Osteoblast (primary cell): ENCODE results near the gene MEGF11. TPM values are rescaled to one million over a fixed set of nuclear protein-coding genes. Genes with fewer than 3 reads are reported as not detected.

Experiments
- DNase-seq: peaks from one replicate; pipeline ENCODE4 v3.0.0; 2011; ENCODE audit warnings: low spot score, mixed read lengths; ENCODE audit not compliant: insufficient read length; ENCODE audit errors: missing footprints
- H2AFZ ChIP-seq: 2 replicates; pipeline ENCODE4 v1.6.0; 2011; ENCODE audit warnings: mild to moderate bottlenecking, low read length
- H3K27ac ChIP-seq: 2 replicates; pipeline ENCODE4 v1.5.1; 2011; ENCODE audit warnings: mild to moderate bottlenecking, low read depth, low read length, moderate library complexity
- H3K27me3 ChIP-seq: 2 replicates; pipeline ENCODE4 v1.6.0; 2012; ENCODE audit warnings: mild to moderate bottlenecking, control low read depth, inconsistent platforms, low read length, moderate library complexity; ENCODE audit not compliant: insufficient read depth
- H3K36me3 ChIP-seq: 2 replicates; pipeline ENCODE4 v1.5.1; 2011; ENCODE audit warnings: mild to moderate bottlenecking, low read length, control low read depth, moderate library complexity; ENCODE audit not compliant: insufficient read depth
- H3K4me1 ChIP-seq: 2 replicates; pipeline ENCODE4 v1.5.1; 2011; ENCODE audit warnings: mild to moderate bottlenecking, low read length, control low read depth, moderate library complexity; ENCODE audit not compliant: insufficient read depth
- H3K4me2 ChIP-seq: 2 replicates; pipeline ENCODE4 v1.6.0; 2011; ENCODE audit warnings: mild to moderate bottlenecking, low read length; ENCODE audit not compliant: insufficient read depth
- H3K4me3 ChIP-seq: fragments of 200-600 bp; sonication (generic); 3 replicates; pipeline ENCODE4 v1.5.1; 2012; ENCODE audit warnings: mild to moderate bottlenecking, low read length, inconsistent platforms; ENCODE audit not compliant: insufficient read depth
- H3K79me2 ChIP-seq: 2 replicates; pipeline ENCODE4 v1.6.0; 2012; ENCODE audit warnings: mild to moderate bottlenecking, low read length, control low read depth, inconsistent platforms; ENCODE audit not compliant: insufficient read depth
- H3K9me3 ChIP-seq: 2 replicates; pipeline ENCODE4 v1.5.1; 2011; ENCODE audit warnings: low read depth, low read length, control low read depth
- H4K20me1 ChIP-seq: 2 replicates; pipeline ENCODE4 v1.6.0; 2012; ENCODE audit warnings: mild to moderate bottlenecking, low read length, control low read depth; ENCODE audit not compliant: insufficient read depth
- CTCF ChIP-seq: IDR thresholded peaks from 2 replicates; pipeline ENCODE4 v1.5.1; 2011; ENCODE audit warnings: mild to moderate bottlenecking, low read depth, low read length, moderate library complexity; ENCODE audit errors: extremely low read depth
- total RNA-seq: library from RNA; depleted of rRNA; stranded (reverse); fragments of >200 nt; gene quantifications from 2 replicates; pipeline ENCODE4 v1.2.3, GENCODE V29; 2012

The MEGF11 gene
- total RNA-seq, 1 donor, result not detected

DNA sequence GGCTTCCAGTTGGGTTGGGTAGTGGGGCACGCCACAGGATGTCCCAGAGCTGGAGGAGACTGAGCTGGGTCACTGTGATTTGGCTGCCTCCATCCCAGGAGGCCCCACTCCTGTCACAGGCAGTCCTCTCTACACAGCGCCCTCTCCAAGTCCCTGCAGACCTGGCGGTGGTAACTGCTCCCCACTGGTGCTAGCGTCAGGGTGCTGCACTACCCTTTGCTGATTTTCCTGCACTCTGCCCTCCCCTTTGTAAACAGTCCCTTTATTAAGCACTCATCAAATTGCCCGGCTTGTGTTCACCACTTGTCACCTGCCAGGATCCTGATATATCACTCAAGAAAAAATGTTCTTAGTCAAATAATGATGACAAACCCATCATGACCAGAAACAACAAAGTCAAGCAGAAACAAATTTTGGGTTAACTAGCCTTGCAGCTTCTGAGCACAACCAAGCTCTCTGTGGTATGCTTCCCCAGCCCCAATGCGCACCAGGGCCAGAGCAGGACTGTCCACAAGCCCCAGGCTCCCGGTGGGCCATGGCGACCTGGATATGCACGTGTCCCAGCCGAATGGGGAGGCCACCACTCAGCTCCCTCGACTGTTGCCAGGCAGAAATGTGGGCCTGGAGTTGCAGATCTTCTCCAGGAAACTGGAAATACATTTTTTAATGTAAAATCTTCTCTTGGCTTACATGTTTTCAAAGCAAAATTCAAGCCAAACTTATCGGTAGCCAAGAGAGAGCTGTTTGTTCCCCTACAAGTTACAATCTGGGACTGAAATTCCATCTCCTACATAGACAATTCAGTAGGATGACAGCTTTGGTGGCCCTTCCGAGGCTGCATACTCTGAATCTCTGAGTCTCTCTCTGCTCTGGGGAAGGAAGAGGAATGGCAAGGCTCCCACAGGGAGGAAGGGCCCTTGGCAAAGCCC, 24.5 kb downstream of the MEGF11 start:
- H3K4me3 ChIP-seq, result no peak overlapping the region
- H3K9me3 ChIP-seq, result no peaks in the 10 kb centered on the region
- no peak for TF ChIP-seq CTCF
- no peak overlapping the region for H3K4me2 ChIP-seq
- no peak overlapping the region for H2AFZ ChIP-seq
- no peaks in the 10 kb centered on the region for H3K4me1 ChIP-seq
- no peak overlapping the region for H3K27ac ChIP-seq
- H3K27me3 ChIP-seq, result peaks cover 15% of the 10 kb centered on the region
- H3K36me3 ChIP-seq, result no peaks in the 10 kb centered on the region
- no peak for DNase-seq
- H4K20me1 ChIP-seq, result no peaks in the 10 kb centered on the region
- no peaks in the 10 kb centered on the region for H3K79me2 ChIP-seq

- no peaks in the 10 kb centered on the region for H3K36me3 ChIP-seq
- H3K79me2 ChIP-seq, result no peaks in the 10 kb centered on the region
- H3K27ac ChIP-seq, result no peak overlapping the region
- H3K4me1 ChIP-seq, result no peaks in the 10 kb centered on the region
- DNase-seq, result no peak
- H4K20me1 ChIP-seq, result no peaks in the 10 kb centered on the region
- TF ChIP-seq CTCF, result no peak
- H3K9me3 ChIP-seq, result no peaks in the 10 kb centered on the region
- no peak overlapping the region for H3K4me2 ChIP-seq
- H2AFZ ChIP-seq, result no peak overlapping the region
- H3K27me3 ChIP-seq, result peaks cover 23% of the 10 kb centered on the region
- H3K4me3 ChIP-seq, result no peak overlapping the region
Observed at GRCh38 chr15:66226736-66227135, 26.8 kb downstream of the MEGF11 start.

DNA sequence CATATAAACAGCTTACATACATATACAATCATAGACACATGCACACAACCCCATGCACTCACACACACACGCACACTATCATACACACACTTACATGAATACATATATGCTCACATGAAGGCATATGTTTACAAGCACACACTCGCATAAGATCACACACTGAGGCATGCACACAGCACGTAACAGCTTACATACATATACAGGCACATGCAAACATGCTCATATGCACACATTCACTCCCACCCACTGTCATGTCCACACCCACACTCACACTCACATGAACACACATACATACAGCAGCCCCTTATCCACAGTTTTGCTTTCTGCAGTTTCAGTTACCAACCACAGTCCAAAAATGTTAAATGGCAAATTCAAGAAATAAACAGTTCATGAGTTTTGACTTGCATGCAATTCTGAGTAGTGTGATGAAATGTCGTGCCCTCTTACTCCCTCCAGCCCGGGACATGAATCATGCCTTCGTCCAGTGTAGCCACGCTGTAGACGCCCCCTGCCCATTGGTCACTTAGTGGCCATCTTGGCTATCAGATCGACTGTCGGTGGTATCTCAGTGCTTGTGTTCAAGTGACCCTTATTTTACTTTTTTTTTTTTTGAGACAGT, 27.8 kb downstream of the MEGF11 start:
- no peak overlapping the region for H3K27ac ChIP-seq
- no peaks in the 10 kb centered on the region for H3K79me2 ChIP-seq
- H3K4me2 ChIP-seq, result no peak overlapping the region
- H3K4me1 ChIP-seq, result no peaks in the 10 kb centered on the region
- no peak for DNase-seq
- no peaks in the 10 kb centered on the region for H3K36me3 ChIP-seq
- no peaks in the 10 kb centered on the region for H4K20me1 ChIP-seq
- no peak overlapping the region for H2AFZ ChIP-seq
- peaks cover 21% of the 10 kb centered on the region for H3K27me3 ChIP-seq
- no peak for TF ChIP-seq CTCF
- H3K9me3 ChIP-seq, result no peaks in the 10 kb centered on the region
- H3K4me3 ChIP-seq, result no peak overlapping the region

GRCh38 chr15:66224946-66225345, 28.6 kb downstream of the MEGF11 start:
- no peak for TF ChIP-seq CTCF
- H3K4me1 ChIP-seq, result no peaks in the 10 kb centered on the region
- no peaks in the 10 kb centered on the region for H3K36me3 ChIP-seq
- H3K27me3 ChIP-seq, result peaks cover 19% of the 10 kb centered on the region
- H3K27ac ChIP-seq, result no peak overlapping the region
- no peak overlapping the region for H3K4me3 ChIP-seq
- no peaks in the 10 kb centered on the region for H4K20me1 ChIP-seq
- no peak overlapping the region for H2AFZ ChIP-seq
- no peak overlapping the region for H3K4me2 ChIP-seq
- DNase-seq, result no peak
- no peaks in the 10 kb centered on the region for H3K79me2 ChIP-seq
- H3K9me3 ChIP-seq, result no peaks in the 10 kb centered on the region
